Lower lobe of right lung (tissue), 2 donors: ENCODE results near the gene AEBP1. TPM values are rescaled to one million over a fixed set of nuclear protein-coding genes. Genes with fewer than 3 reads are reported as not detected.

Experiments used
- ATAC-seq, 2 donors: fragments of 200-7000 bp; cut with Tn5 transposase; one replicate each; pipeline ENCODE4 v1.9.1; 2020 to 2022; ENCODE audit warnings: mild to moderate bottlenecking in 2 of 2, moderate library complexity in 2 of 2
- DNase-seq: peaks from one replicate; pipeline ENCODE4 v3.0.0-alpha.2; 2020
- H3K27ac ChIP-seq: fragments of 200-600 bp; one replicate; pipeline ENCODE4 v1.8.0; 2022
- H3K27me3 ChIP-seq: fragments of 200-600 bp; one replicate; pipeline ENCODE4 v1.8.0; 2022; ENCODE audit warnings: low read depth
- H3K36me3 ChIP-seq: fragments of 200-600 bp; one replicate; pipeline ENCODE4 v1.8.0; 2022; ENCODE audit warnings: mild to moderate bottlenecking
- H3K4me1 ChIP-seq: fragments of 200-600 bp; one replicate; pipeline ENCODE4 v1.8.0; 2022
- H3K4me3 ChIP-seq: fragments of 200-600 bp; one replicate; pipeline ENCODE4 v1.8.0; 2022; ENCODE audit warnings: mild to moderate bottlenecking
- H3K9me3 ChIP-seq: fragments of 200-600 bp; one replicate; pipeline ENCODE4 v1.8.0; 2022
- CTCF ChIP-seq: fragments of 200-600 bp; IDR thresholded peaks from one replicate; pipeline ENCODE4 v1.8.0; 2022; ENCODE audit warnings: antibody characterized with exemption, mild to moderate bottlenecking
- intact Hi-C: fragments of 100-400 bp; cut with DNase I; formaldehyde crosslinking; loops from one replicate; pipeline ENCODE4 v1.11.0; 2022
- long read RNA-seq: library from polyadenylated mRNA; unstranded; transcript quantifications from one replicate; pipeline ENCODE4 v2.0.0, GENCODE V29; 2021
- total RNA-seq: library from RNA; stranded (reverse); fragmentation: NEBNext Ultra II Directional; extraction: Animal tissue kit (Norgen Biotek cat#: 25700); gene quantifications from one replicate; pipeline ENCODE4 v1.2.1, GENCODE V29; 2021
- donor health status: DM: no; HTN: yes; CAD: no; lungs with severe emphysema.

The AEBP1 gene
- 82.5 TPM for total RNA-seq
- long read RNA-seq, full-length matches to known transcripts = 21 of 107 reads
- long read RNA-seq, partial matches to known transcripts = 72 of 107 reads
- long read RNA-seq, other reads (novel, unspliced or antisense) = 14 of 107 reads

- peaks cover 20% of the 10 kb centered on the region for H3K27me3 ChIP-seq
- peak within 1 kb of the TSS; percentile 81 for H3K27ac ChIP-seq
- peaks cover 21% of the 10 kb centered on the region for H3K36me3 ChIP-seq
- H3K4me1 ChIP-seq = peaks cover 4% of the 10 kb centered on the region
- ATAC-seq (peak; percentile 36 to 37), DNase-seq (no peak)
- H3K9me3 ChIP-seq = no peaks in the 10 kb centered on the region
- intact Hi-C loops = no loop called here
- H3K4me3 ChIP-seq = peak within 1 kb of the TSS; percentile 59
- TF ChIP-seq CTCF = no peak
Measured at GRCh38 chr7:44103923-44104859, at the start of gene AEBP1. Gene AEBP1, plus strand, starts transcription at chr7:44104345. Its CDS starts 321 bp downstream, at chr7:44104666.

- no peak for DNase-seq
- no peak for ATAC-seq
- peaks cover 100% of the 10 kb centered on the region for H3K36me3 ChIP-seq
- H3K27ac ChIP-seq = no peak overlapping the region
- no peak for TF ChIP-seq CTCF
- no peaks in the 10 kb centered on the region for H3K9me3 ChIP-seq
- H3K27me3 ChIP-seq = no peaks in the 10 kb centered on the region
- H3K4me3 ChIP-seq = no peak overlapping the region
- H3K4me1 ChIP-seq = no peaks in the 10 kb centered on the region
- intact Hi-C loops = no loop called here
Measured at GRCh38 chr7:44056681-44057080, 47.5 kb upstream of the AEBP1 start.

GRCh38 chr7:44057181-44057848 is 46.8 kb upstream of the AEBP1 start:
- intact Hi-C loops = no loop called here
- DNase-seq = no peak

GRCh38 chr7:44057849-44058758 is 46.0 kb upstream of the AEBP1 start:
- H3K36me3 ChIP-seq = peaks cover 93% of the 10 kb centered on the region
- ATAC-seq = no peak
- no peak overlapping the region for H3K27ac ChIP-seq
- no peaks in the 10 kb centered on the region for H3K4me1 ChIP-seq
- intact Hi-C loops = no loop called here
- no peak for TF ChIP-seq CTCF
- DNase-seq = no peak
- no peaks in the 10 kb centered on the region for H3K9me3 ChIP-seq
- no peaks in the 10 kb centered on the region for H3K27me3 ChIP-seq
- no peak overlapping the region for H3K4me3 ChIP-seq

More at GRCh38 chr7:44057181-44057848, 46.8 kb upstream of the AEBP1 start:
- ATAC-seq = no peak
- H3K27ac ChIP-seq = no peak overlapping the region
- no peaks in the 10 kb centered on the region for H3K4me1 ChIP-seq
- no peak overlapping the region for H3K4me3 ChIP-seq
- no peak for TF ChIP-seq CTCF
- no peaks in the 10 kb centered on the region for H3K27me3 ChIP-seq
- peaks cover 100% of the 10 kb centered on the region for H3K36me3 ChIP-seq
- H3K9me3 ChIP-seq = no peaks in the 10 kb centered on the region

GRCh38 chr7:44058759-44059218 is 45.4 kb upstream of the AEBP1 start:
- peak; percentile 20 for DNase-seq
- Histone ChIP-seq H3K4me3 (no peak overlapping the region), H3K4me1 (peaks cover under 1% of the 10 kb centered on the region), H3K27ac (no peak overlapping the region), H3K9me3 (no peaks in the 10 kb centered on the region), H3K27me3 (no peaks in the 10 kb centered on the region), H3K36me3 (peaks cover 86% of the 10 kb centered on the region)
- intact Hi-C loops = no loop called here
- TF ChIP-seq CTCF = no peak
- ATAC-seq = no peak
